CD14-positive monocyte (primary cell): ENCODE measurements around the gene BORCS5. TPM values are rescaled to one million over a fixed set of nuclear protein-coding genes. Genes with fewer than 3 reads are reported as not detected.

ENCODE experiments used
- DNase-seq, 3 donors: peaks; one replicate each; pipeline ENCODE4 v3.0.0-alpha.2; 2011 to 2022
- H2AFZ ChIP-seq: 2 replicates; pipeline ENCODE4 v1.6.0; 2012; ENCODE audit warnings: mild to moderate bottlenecking, low read depth, low read length, inconsistent platforms; ENCODE audit not compliant: insufficient read depth, poor library complexity, severe bottlenecking
- H3K27ac ChIP-seq, 2 donors: 1 replicate in 1 of 2; 2 replicates in 1 of 2; pipeline ENCODE4 v1.5.1; 2012 to 2013; ENCODE audit warnings: low read length in 2 of 2, control low read depth in 1 of 2, inconsistent platforms in 1 of 2, low read depth in 1 of 2, mild to moderate bottlenecking in 1 of 2
- H3K27me3 ChIP-seq, 2 donors: one replicate each; pipeline versions ENCODE4 v1.6.0 to v1.6.1; 2011 to 2013; ENCODE audit warnings: low read length in 2 of 2; ENCODE audit not compliant: control insufficient read depth in 2 of 2, insufficient read depth in 2 of 2
- H3K36me3 ChIP-seq, 2 donors: replicated peaks in 1 of 2; 1 replicate in 1 of 2; 2 replicates in 1 of 2; pipeline versions ENCODE4 v1.5.1 to v1.6.1; 2012 to 2013; ENCODE audit warnings: low read length in 2 of 2, control low read depth in 1 of 2, inconsistent platforms in 1 of 2, mild to moderate bottlenecking in 1 of 2; ENCODE audit not compliant: insufficient read depth in 2 of 2, control insufficient read depth in 1 of 2
- H3K4me1 ChIP-seq, 2 donors: 1 replicate in 1 of 2; 2 replicates in 1 of 2; pipeline versions ENCODE4 v1.5.1 to v1.6.1; 2012 to 2013; ENCODE audit warnings: low read length in 2 of 2, control low read depth in 1 of 2, inconsistent platforms in 1 of 2, mild to moderate bottlenecking in 1 of 2, moderate library complexity in 1 of 2; ENCODE audit not compliant: insufficient read depth in 2 of 2, control insufficient read depth in 1 of 2
- H3K4me2 ChIP-seq: replicated peaks from 2 replicates; pipeline ENCODE3; 2012; ENCODE audit warnings: low read length, moderate library complexity, mild to moderate bottlenecking; ENCODE audit not compliant: poor library complexity, severe bottlenecking; ENCODE audit errors: extremely low read depth
- H3K4me3 ChIP-seq, 3 experiments: fragments of 200-600 bp in 1 of 3; sonication (generic) in 1 of 3; replicated peaks in 1 of 3; 1 replicate in 2 of 3; 2 replicates in 1 of 3; pipeline ENCODE4 v1.5.1; 2011 to 2013; ENCODE audit warnings: low read length in 3 of 3, mild to moderate bottlenecking in 3 of 3, control low read depth in 2 of 3, low read depth in 2 of 3, inconsistent platforms in 1 of 3, moderate library complexity in 1 of 3
- H3K79me2 ChIP-seq: 2 replicates; pipeline ENCODE4 v1.6.0; 2012; ENCODE audit warnings: mild to moderate bottlenecking, control low read depth, inconsistent platforms, low read length, moderate library complexity; ENCODE audit not compliant: insufficient read depth
- H3K9ac ChIP-seq: 2 replicates; pipeline ENCODE4 v1.6.0; 2017; ENCODE audit warnings: low read length, mild to moderate bottlenecking; ENCODE audit not compliant: insufficient read depth, poor library complexity, severe bottlenecking
- H3K9me3 ChIP-seq, 2 donors: replicated peaks in 1 of 2; 1 replicate in 1 of 2; 2 replicates in 1 of 2; pipeline versions ENCODE4 v1.5.1 to v1.6.1; 2012 to 2013; ENCODE audit warnings: low read length in 2 of 2, control low read depth in 1 of 2; ENCODE audit not compliant: control insufficient read depth in 1 of 2, insufficient read depth in 1 of 2
- H4K20me1 ChIP-seq: 2 replicates; pipeline ENCODE4 v1.6.0; 2012; ENCODE audit warnings: mild to moderate bottlenecking, low read length, control low read depth, moderate library complexity; ENCODE audit not compliant: insufficient read depth
- H3K27ac Mint-ChIP-seq, 7 donors: one replicate each; pipeline ENCODE4 v1.8.0; 2020; ENCODE audit warnings: mild to moderate bottlenecking in 7 of 7, mixed read lengths in 7 of 7, moderate library complexity in 6 of 7, inconsistent platforms in 2 of 7
- H3K27me3 Mint-ChIP-seq, 3 donors: one replicate each; pipeline ENCODE4 v1.8.0; 2021 to 2022; ENCODE audit warnings: low read depth in 3 of 3, mild to moderate bottlenecking in 3 of 3, mixed read lengths in 3 of 3, moderate library complexity in 3 of 3, inconsistent platforms in 1 of 3
- H3K36me3 Mint-ChIP-seq, 2 donors: one replicate each; pipeline ENCODE4 v1.8.0; 2020; ENCODE audit warnings: mixed read lengths in 2 of 2, inconsistent platforms in 1 of 2, mild to moderate bottlenecking in 1 of 2
- H3K4me1 Mint-ChIP-seq: one replicate; pipeline ENCODE4 v1.8.0; 2020; ENCODE audit warnings: mild to moderate bottlenecking, mixed read lengths
- H3K4me3 Mint-ChIP-seq, 2 donors: one replicate each; pipeline ENCODE4 v1.8.0; 2020; ENCODE audit warnings: mild to moderate bottlenecking in 2 of 2, mixed read lengths in 2 of 2, moderate library complexity in 1 of 2
- H3K9me3 Mint-ChIP-seq, 7 donors: one replicate each; pipeline ENCODE4 v1.8.0; 2020 to 2022; ENCODE audit warnings: mixed read lengths in 7 of 7, mild to moderate bottlenecking in 6 of 7, moderate library complexity in 6 of 7, inconsistent platforms in 2 of 7
- WGBS: methylation state at CpG from one replicate; pipeline ENCODE4 v1.1.5; 2013; ENCODE audit warnings: missing lambda C conversion rate; ENCODE audit not compliant: insufficient coverage; 5-methylcytosine and 5-hydroxymethylcytosine counted together
- intact Hi-C, 2 donors: fragments of 100-400 bp; cut with micrococcal nuclease; formaldehyde crosslinking; loops; one replicate each; pipeline versions ENCODE4 v1.15.0 to v1.15.1; 2023
- polyA plus RNA-seq, 3 donors: library from polyadenylated mRNA; depleted of rRNA in 1 of 3; unstranded in 2 of 3; stranded (reverse) in 1 of 3; fragments of 300-500 nt in 2 of 3; fragments of >200 nt in 1 of 3; fragmentation: Illumina TruSeq in 2 of 3; gene quantifications; 1 replicate in 2 of 3; 2 replicates in 1 of 3; pipeline ENCODE4 v1.2.3, GENCODE V29; 2012 to 2021
- TF ChIP-seq, protein P1 (sequence below): fragments of 200-600 bp; IDR thresholded peaks from one replicate; pipeline ENCODE4 v1.8.0; 2022; ENCODE audit warnings: antibody characterized with exemption, mild to moderate bottlenecking

BORCS5 gene
- polyA plus RNA-seq, 3 donors, result 8.5 to 15.1 (median 9.6) TPM

DNA sequence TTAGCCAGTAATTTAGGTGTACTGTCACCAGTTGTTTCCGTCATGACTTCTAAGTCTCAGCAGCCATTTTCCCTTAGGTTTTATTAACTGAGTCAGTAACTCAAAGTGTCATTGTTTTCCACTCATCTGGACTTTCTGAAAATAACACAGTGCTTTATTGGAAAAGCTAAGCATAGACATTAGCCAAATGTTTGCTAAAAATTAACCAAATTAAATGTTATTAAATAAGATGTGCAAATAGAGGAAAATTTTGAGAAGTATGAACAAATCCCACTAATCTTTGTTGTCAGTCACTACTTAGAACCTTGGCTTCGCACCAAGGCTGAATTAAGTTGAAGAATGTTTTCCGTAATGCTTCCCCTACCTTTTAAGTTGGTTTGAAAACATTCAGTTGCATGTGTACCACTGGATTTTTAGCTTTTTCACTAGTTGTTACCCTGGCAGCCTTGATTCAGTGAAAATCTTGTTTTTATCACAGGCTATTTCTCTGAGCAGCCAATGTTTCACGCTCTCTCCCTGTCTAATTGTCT, 43.0 kb downstream of the BORCS5 start:
- Mint-ChIP-seq H3K27ac (no peak overlapping the region), H3K27me3 (no peaks in the 10 kb centered on the region), H3K4me1 (peaks cover 26% of the 10 kb centered on the region), H3K4me3 (no peak overlapping the region), H3K36me3 (peaks cover 2 to 16% of the 10 kb centered on the region in 2 donors), H3K9me3 (peaks cover 0 to under 1% (median 0%) of the 10 kb centered on the region in 7 donors)
- no peak for DNase-seq
- no peaks in the 10 kb centered on the region for H3K36me3 ChIP-seq
- H2AFZ ChIP-seq, result no peak overlapping the region
- no peak overlapping the region for H3K9ac ChIP-seq
- TF ChIP-seq, protein P1, sequence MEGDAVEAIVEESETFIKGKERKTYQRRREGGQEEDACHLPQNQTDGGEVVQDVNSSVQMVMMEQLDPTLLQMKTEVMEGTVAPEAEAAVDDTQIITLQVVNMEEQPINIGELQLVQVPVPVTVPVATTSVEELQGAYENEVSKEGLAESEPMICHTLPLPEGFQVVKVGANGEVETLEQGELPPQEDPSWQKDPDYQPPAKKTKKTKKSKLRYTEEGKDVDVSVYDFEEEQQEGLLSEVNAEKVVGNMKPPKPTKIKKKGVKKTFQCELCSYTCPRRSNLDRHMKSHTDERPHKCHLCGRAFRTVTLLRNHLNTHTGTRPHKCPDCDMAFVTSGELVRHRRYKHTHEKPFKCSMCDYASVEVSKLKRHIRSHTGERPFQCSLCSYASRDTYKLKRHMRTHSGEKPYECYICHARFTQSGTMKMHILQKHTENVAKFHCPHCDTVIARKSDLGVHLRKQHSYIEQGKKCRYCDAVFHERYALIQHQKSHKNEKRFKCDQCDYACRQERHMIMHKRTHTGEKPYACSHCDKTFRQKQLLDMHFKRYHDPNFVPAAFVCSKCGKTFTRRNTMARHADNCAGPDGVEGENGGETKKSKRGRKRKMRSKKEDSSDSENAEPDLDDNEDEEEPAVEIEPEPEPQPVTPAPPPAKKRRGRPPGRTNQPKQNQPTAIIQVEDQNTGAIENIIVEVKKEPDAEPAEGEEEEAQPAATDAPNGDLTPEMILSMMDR, result no peak
- no peak overlapping the region for H3K4me3 ChIP-seq
- H3K4me1 ChIP-seq, result peaks cover 6 to 10% of the 10 kb centered on the region in 2 donors
- H3K27me3 ChIP-seq, result no peaks in the 10 kb centered on the region
- H3K4me2 ChIP-seq, result no peak overlapping the region
- intact Hi-C loops, result loop anchor here in 1 of 2 donors (5.0 kb wide), 1 partner anchor 37 kb away; no protein-coding TSS in a partner anchor
- no peaks in the 10 kb centered on the region for H3K79me2 ChIP-seq
- no peaks in the 10 kb centered on the region for H4K20me1 ChIP-seq
- 100% methylated on average over 2 of the region's 4 CpGs for WGBS
- no peak overlapping the region for H3K27ac ChIP-seq
- no peaks in the 10 kb centered on the region for H3K9me3 ChIP-seq

DNA sequence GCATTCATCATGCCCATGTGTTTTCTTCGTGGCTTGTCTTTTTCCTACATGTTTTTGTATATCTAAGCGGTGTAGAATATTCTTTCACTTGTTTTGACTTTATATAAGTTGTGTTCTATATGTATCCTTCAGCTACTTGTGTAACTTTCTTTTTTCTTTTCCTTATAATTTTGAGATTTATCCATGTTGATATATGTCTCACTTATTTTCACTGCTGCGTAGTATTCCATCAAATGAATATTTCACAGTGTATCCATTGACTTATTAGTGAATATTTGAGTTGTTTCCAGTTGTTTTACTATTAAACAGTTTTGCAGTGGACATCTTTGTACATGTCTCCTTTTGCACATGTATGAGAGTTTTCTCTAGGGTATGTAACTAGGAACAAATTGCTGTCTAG, 43.9 kb downstream of the BORCS5 start:
- TF ChIP-seq, protein P1, result no peak
- H3K4me3 ChIP-seq, result no peak overlapping the region
- H3K4me1 ChIP-seq, result peaks cover 6 to 10% of the 10 kb centered on the region in 2 donors
- no peaks in the 10 kb centered on the region for H3K27me3 ChIP-seq
- no peaks in the 10 kb centered on the region for H3K9me3 ChIP-seq
- WGBS, result no CpG with 5 or more reads among the region's 3 CpGs
- Mint-ChIP-seq H3K9me3 (peaks cover 0 to 1% (median 0%) of the 10 kb centered on the region in 7 donors), H3K36me3 (peaks cover 4 to 21% of the 10 kb centered on the region in 2 donors), H3K27me3 (no peaks in the 10 kb centered on the region), H3K4me1 (peaks cover 26% of the 10 kb centered on the region), H3K27ac (no peak overlapping the region), H3K4me3 (no peak overlapping the region)
- DNase-seq, result no peak
- H3K4me2 ChIP-seq, result no peak overlapping the region
- H3K36me3 ChIP-seq, result no peaks in the 10 kb centered on the region
- H4K20me1 ChIP-seq, result no peaks in the 10 kb centered on the region
- intact Hi-C loops, result loop anchor here in 1 of 2 donors (5.0 kb wide), 1 partner anchor 37 kb away; no protein-coding TSS in a partner anchor
- H2AFZ ChIP-seq, result no peak overlapping the region
- H3K9ac ChIP-seq, result no peak overlapping the region
- H3K27ac ChIP-seq, result no peak overlapping the region
- H3K79me2 ChIP-seq, result no peaks in the 10 kb centered on the region
